DND-41 (cell line): ENCODE data around the gene CASKIN2.

ENCODE experiments used
- ATAC-seq: fragments of 200-7000 bp; cut with Tn5 transposase; 3 replicates; pipeline ENCODE4 v1.9.1; 2021; ENCODE audit warnings: low read depth; ENCODE audit not compliant: insufficient read depth
- DNase-seq: peaks from one replicate; pipeline ENCODE4 v3.0.0-alpha.2; 2020
- H2AFZ ChIP-seq: 2 replicates; pipeline ENCODE4 v1.6.0; 2012; ENCODE audit warnings: low read depth, low read length
- H3K27ac ChIP-seq: 2 replicates; pipeline ENCODE4 v1.5.1; 2012; ENCODE audit warnings: low read length, inconsistent platforms
- H3K27me3 ChIP-seq: fragments of 200-600 bp; sonication (generic); 2 replicates; pipeline ENCODE4 v1.6.0; 2012; ENCODE audit warnings: low read length, mild to moderate bottlenecking, inconsistent platforms; ENCODE audit not compliant: insufficient read depth, poor library complexity
- H3K36me3 ChIP-seq: 2 replicates; pipeline ENCODE4 v1.5.1; 2012; ENCODE audit warnings: low read length, inconsistent platforms; ENCODE audit not compliant: insufficient read depth
- H3K4me1 ChIP-seq: 2 replicates; pipeline ENCODE4 v1.5.1; 2012; ENCODE audit warnings: mild to moderate bottlenecking, low read length; ENCODE audit not compliant: insufficient read depth
- H3K4me2 ChIP-seq: 2 replicates; pipeline ENCODE4 v1.6.0; 2012; ENCODE audit warnings: mild to moderate bottlenecking, moderate library complexity, low read length, inconsistent platforms; ENCODE audit not compliant: insufficient read depth
- H3K4me3 ChIP-seq, 2 experiments: fragments of 200-600 bp in 1 of 2; shearing (Covaris generic) in 1 of 2; 2 replicates each; pipeline ENCODE4 v1.5.1; 2012 to 2016; ENCODE audit warnings: inconsistent platforms in 2 of 2, low read length in 2 of 2, mild to moderate bottlenecking in 2 of 2, low read depth in 1 of 2, moderate library complexity in 1 of 2
- H3K79me2 ChIP-seq: 2 replicates; pipeline ENCODE4 v1.6.0; 2012; ENCODE audit warnings: low read length, inconsistent platforms; ENCODE audit not compliant: insufficient read depth
- H3K9ac ChIP-seq: 2 replicates; pipeline ENCODE4 v1.6.0; 2012; ENCODE audit warnings: low read depth, mild to moderate bottlenecking, inconsistent platforms, low read length, moderate library complexity
- H3K9me3 ChIP-seq: 2 replicates; pipeline ENCODE4 v1.5.1; 2012; ENCODE audit warnings: low read length, moderate library complexity, mild to moderate bottlenecking, inconsistent platforms; ENCODE audit not compliant: insufficient read depth, severe bottlenecking
- H4K20me1 ChIP-seq: 2 replicates; pipeline ENCODE4 v1.6.0; 2012; ENCODE audit warnings: low read length; ENCODE audit not compliant: insufficient read depth
- EZH2 ChIP-seq: IDR thresholded peaks from 3 replicates; pipeline ENCODE4 v1.6.1; 2012; ENCODE audit warnings: borderline replicate concordance, low read depth, mild to moderate bottlenecking, moderate library complexity, low read length, inconsistent platforms; ENCODE audit not compliant: severe bottlenecking
- TF ChIP-seq, protein P1 (sequence below): IDR thresholded peaks from 2 replicates; pipeline ENCODE4 v1.5.1; 2012; ENCODE audit warnings: borderline replicate concordance, low read length, moderate library complexity, mild to moderate bottlenecking; ENCODE audit not compliant: poor library complexity, severe bottlenecking; ENCODE audit errors: extremely low read depth

CASKIN2 gene

DNA sequence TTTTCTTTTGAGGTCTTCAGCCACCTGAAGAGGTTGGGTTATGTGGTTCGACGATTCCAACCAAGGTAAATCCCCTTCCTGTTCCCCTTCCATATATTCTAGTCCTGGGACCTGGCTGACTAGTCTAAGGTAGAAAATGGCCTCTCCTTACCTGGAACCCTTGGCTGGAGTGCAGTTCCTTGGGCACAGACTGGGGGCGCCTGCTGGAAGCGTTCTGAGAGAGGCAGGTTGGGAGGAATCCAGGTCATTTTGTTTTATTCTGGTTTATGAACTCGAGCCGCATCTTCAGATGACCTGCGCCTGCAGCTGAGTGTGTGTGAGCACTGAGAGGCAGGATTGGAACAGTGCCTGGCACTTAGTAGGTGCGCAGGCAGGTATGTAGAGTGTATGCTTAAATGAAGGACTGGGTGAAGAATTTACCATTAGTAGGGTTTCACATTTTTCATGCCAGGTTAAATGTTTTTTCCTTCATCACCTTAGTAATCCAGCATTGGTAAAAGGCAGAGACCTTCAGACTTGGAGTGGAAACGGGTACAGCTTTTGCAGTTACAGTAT, 3.7 kb upstream of the CASKIN2 start:
- H3K27ac ChIP-seq = no peak overlapping the region
- H3K4me1 ChIP-seq = peaks cover 32% of the 10 kb centered on the region
- no peak overlapping the region for H2AFZ ChIP-seq
- DNase-seq = no peak
- H3K9me3 ChIP-seq = no peaks in the 10 kb centered on the region
- H3K9ac ChIP-seq = no peak overlapping the region
- H3K4me2 ChIP-seq = no peak overlapping the region
- peaks cover 26% of the 10 kb centered on the region for H3K79me2 ChIP-seq
- peaks cover 54% of the 10 kb centered on the region for H3K36me3 ChIP-seq
- peaks cover 16% of the 10 kb centered on the region for H4K20me1 ChIP-seq
- no peak for ATAC-seq
- no peak overlapping the region for H3K4me3 ChIP-seq
- no peak for TF ChIP-seq EZH2
- TF ChIP-seq, protein P1, sequence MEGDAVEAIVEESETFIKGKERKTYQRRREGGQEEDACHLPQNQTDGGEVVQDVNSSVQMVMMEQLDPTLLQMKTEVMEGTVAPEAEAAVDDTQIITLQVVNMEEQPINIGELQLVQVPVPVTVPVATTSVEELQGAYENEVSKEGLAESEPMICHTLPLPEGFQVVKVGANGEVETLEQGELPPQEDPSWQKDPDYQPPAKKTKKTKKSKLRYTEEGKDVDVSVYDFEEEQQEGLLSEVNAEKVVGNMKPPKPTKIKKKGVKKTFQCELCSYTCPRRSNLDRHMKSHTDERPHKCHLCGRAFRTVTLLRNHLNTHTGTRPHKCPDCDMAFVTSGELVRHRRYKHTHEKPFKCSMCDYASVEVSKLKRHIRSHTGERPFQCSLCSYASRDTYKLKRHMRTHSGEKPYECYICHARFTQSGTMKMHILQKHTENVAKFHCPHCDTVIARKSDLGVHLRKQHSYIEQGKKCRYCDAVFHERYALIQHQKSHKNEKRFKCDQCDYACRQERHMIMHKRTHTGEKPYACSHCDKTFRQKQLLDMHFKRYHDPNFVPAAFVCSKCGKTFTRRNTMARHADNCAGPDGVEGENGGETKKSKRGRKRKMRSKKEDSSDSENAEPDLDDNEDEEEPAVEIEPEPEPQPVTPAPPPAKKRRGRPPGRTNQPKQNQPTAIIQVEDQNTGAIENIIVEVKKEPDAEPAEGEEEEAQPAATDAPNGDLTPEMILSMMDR = peak; percentile 13
- no peaks in the 10 kb centered on the region for H3K27me3 ChIP-seq

DNA sequence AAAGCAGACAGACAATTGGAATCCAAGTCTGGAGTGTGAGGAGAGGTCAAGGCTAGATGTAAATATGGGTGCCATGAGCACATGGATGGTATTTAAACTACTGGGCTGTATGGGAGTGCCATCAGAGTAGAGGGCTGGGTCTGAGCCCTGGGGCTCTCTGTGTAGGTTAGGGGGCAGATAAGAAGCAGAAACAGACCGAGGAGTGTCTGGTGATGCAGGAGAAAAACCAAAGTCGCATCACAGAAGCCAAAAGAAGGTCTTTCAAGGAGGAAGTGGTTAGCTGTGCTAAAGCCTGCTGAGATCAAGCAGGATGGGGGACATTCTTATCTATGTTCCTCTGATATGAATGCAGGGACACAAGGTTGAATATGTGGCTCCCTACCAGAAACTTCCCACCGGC, 2.9 kb upstream of the CASKIN2 start:
- H3K27ac ChIP-seq = peak overlapping the region; percentile 8; the same call in 1 of the 2 replicates
- ATAC-seq = 0 out of 3 replicates have a peak, but pooled peaks have one; percentile 4

DNA sequence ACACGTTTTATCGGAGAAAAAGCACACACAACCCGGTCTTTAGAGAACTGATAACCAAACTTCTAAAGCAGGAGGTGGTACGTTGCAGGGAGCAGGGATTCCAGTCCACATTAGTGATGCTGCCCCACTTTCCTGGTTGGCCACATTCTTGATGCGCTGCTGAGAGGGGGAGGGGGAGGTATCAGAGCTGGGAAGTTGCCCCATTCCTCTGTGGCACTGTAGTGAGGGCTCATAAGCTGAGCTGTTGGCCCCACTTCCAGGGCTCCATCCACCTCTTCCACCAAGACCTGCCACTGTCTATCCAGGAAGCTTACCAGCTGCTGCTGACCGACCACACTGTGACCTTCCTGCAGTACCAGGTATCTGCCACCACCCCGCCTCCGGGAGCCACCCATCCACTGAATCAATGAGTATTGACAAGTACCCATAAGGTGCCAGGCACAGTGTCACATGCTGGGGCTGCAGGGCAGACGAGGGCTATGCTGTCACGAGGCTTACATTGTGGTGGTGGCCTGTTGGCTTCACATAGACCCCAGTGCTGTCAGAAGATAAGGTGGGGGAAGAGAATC, 2.0 kb upstream of the CASKIN2 start:
- Histone ChIP-seq H4K20me1 (peaks cover 23% of the 10 kb centered on the region), H2AFZ (peak overlapping the region; percentile 86), H3K36me3 (peaks cover 50% of the 10 kb centered on the region), H3K79me2 (peaks cover 35% of the 10 kb centered on the region), H3K4me1 (peaks cover 44% of the 10 kb centered on the region), H3K9me3 (no peaks in the 10 kb centered on the region), H3K4me3 (peak overlapping the region; percentile 67 to 88; a peak in 3 of 4 replicates), H3K27me3 (no peaks in the 10 kb centered on the region), H3K4me2 (peak overlapping the region; percentile 92), H3K9ac (peak overlapping the region; percentile 79), H3K27ac (peak overlapping the region; percentile 60)
- TF ChIP-seq, protein P1 = no peak
- no peak for TF ChIP-seq EZH2
- DNase-seq (peak; percentile 24), ATAC-seq (no peak)

More for the DNA sequence above, 2.9 kb upstream of the CASKIN2 start:
- Histone ChIP-seq H3K9ac (peak overlapping the region; percentile 79; the same call in 1 of the 2 replicates), H2AFZ (no peak overlapping the region), H3K36me3 (peaks cover 52% of the 10 kb centered on the region), H3K79me2 (peaks cover 35% of the 10 kb centered on the region), H3K9me3 (no peaks in the 10 kb centered on the region), H3K27me3 (no peaks in the 10 kb centered on the region), H4K20me1 (peaks cover 23% of the 10 kb centered on the region), H3K4me1 (peaks cover 40% of the 10 kb centered on the region), H3K4me2 (peak overlapping the region; percentile 92), H3K4me3 (peak overlapping the region in 1 of 2 experiments; percentile 67; a peak in 2 of 4 replicates)
- DNase-seq = peak; percentile 52
- TF ChIP-seq EZH2 = no peak
- TF ChIP-seq, protein P1 = no peak
